ENCODE measurements around the gene CNOT3. TPM values are rescaled to one million over a fixed set of nuclear protein-coding genes. Genes with fewer than 3 reads are reported as not detected.
A peak's percentile ranks its signal among the peaks of the same experiment; 100 is the strongest.

Gene CNOT3
- total and polyA plus RNA-seq, 2 donors (not counting 3 experiments of a cell fraction or from before 2014, with no cell fraction given), result 20.4 to 74.7 TPM

DNA sequence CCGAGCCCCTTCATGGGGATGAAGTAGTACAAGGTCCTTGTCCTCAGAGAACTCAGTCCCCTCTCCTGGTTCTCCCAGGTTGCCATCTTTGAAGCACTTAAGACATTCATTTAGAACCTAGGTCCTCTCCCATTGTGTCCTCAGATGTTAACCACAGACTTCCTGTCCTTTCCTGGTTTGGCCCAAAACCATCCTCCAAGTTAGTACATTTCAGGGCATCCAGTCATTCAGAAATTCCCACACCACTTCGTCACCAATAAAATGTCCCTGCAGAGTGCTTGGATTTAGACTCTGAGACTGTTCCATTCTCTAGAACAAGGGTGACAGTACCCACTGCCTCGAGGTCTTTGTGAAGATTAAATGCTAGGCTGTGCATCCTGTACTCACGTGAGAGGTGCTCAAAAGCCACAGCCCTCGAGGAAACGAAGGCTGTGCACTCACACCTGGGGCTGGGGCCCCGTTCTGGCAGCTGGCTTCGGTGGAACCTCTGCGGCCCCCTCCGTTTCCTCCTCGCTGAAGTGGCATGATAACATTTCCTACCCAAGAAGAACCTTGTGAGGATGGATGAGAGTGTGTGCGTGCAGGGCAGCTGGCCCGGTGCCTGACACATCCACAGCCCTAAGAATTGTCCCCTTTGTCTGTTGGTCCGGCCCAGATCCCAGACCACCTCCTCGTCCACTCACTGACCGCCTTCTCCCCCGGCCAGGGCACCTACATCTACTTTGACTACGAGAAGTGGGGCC is 17.2 kb downstream of the CNOT3 start:
- ChIA-PET CTCF (no interaction called here), POLR2A (no interaction called here)
- TF ChIP-seq POLR2AphosphoS5 (IDR thresholded peaks at IDR 0.05; ENCODE audit: insufficient read depth, low read depth, low read length) (no peak), FOS (IDR thresholded peaks at IDR 0.05; ENCODE audit: borderline replicate concordance, insufficient read depth, low read length) (no peak), EZH2 (IDR thresholded peaks at IDR 0.05; ENCODE audit: borderline replicate concordance, low read depth, low read length, severe bottlenecking) (no peak)
- no peak overlapping the region for H3K9ac ChIP-seq (replicated peaks; ENCODE audit: extremely low read depth, insufficient read depth, low read length)
- no peaks in the 10 kb centered on the region for H4K20me1 ChIP-seq (replicated peaks; ENCODE audit: control insufficient read depth, extremely low read depth, insufficient read depth, low read length)
- peak; percentile 35 for FAIRE-seq
- no peaks in the 10 kb centered on the region for H3K9me1 ChIP-seq (replicated peaks; ENCODE audit: control insufficient read depth, extremely low read depth, insufficient read depth, low read length)
- H3K36me3 ChIP-seq (ENCODE audit: control insufficient read depth in 2 of 2, extremely low read depth in 1 of 2, insufficient read depth in 2 of 2, low read length in 2 of 2), result peaks cover 13 to 62% of the 10 kb centered on the region in 2 experiments
- H3K27me3 ChIP-seq (ENCODE audit: control insufficient read depth in 2 of 2, insufficient read depth in 2 of 2, low read length in 2 of 2), result no peaks in the 10 kb centered on the region
- H3K4me1 ChIP-seq (ENCODE audit: control insufficient read depth, extremely low read depth, insufficient read depth, low read length), result peaks cover 10% of the 10 kb centered on the region
- H3K9me3 ChIP-seq (replicated peaks; ENCODE audit: control insufficient read depth, insufficient read depth, low read length), result no peaks in the 10 kb centered on the region
- no peak overlapping the region for H3K4me3 ChIP-seq (replicated peaks in 1 of 3; ENCODE audit: insufficient read depth in 1 of 3, low read depth in 1 of 3, low read length in 3 of 3)
- DNase-seq (ENCODE audit: low read depth, low spot score), result no peak
- intact Hi-C loops (cut with micrococcal nuclease), result no loop called here
- no peak overlapping the region for H3K4me2 ChIP-seq (ENCODE audit: insufficient read depth, low read length)
- BruUV-seq (replicated peaks), result no TSS peak
- H2AFZ ChIP-seq (ENCODE audit: low read depth, low read length), result no peak overlapping the region
- H3K79me2 ChIP-seq (ENCODE audit: control insufficient read depth, insufficient read depth, low read length), result peaks cover 4% of the 10 kb centered on the region
- dilution Hi-C loops (cut with MboI; ENCODE audit: extremely low pct_ligation_motif_present, low sequenced_read_pairs), result no loop called here
- no peak overlapping the region for H3K27ac ChIP-seq (ENCODE audit: insufficient read depth, low read depth, low read length)

DNA sequence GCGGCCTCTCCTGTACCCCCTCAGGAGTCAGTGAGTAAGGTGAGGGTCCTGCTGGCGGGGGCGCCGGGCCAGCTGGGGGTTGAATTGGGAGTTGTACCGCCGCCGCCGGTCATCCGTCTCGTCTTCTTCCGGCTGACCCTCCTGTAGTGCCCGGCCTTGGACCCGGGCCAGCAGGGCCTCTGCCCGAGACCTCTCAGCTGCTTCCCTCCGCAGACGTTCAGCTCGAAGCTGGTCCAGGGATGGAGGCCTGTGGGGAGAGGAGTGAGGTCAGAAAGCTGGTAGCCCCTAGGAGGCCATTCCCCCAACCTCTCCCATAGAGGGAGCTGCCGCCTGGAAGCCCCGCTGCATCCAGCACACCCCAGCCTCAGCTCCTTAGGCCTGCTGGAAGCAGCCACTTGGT is 18.1 kb downstream of the CNOT3 start:
- no peak overlapping the region for H2AFZ ChIP-seq (ENCODE audit: low read depth, low read length)
- POLR2A ChIA-PET, result no interaction called here
- H3K4me1 ChIP-seq (ENCODE audit: control insufficient read depth, extremely low read depth, insufficient read depth, low read length), result peaks cover 14% of the 10 kb centered on the region
- H3K27ac ChIP-seq (ENCODE audit: insufficient read depth, low read depth, low read length), result no peak overlapping the region
- intact Hi-C loops (cut with micrococcal nuclease) (no loop called here), dilution Hi-C loops (cut with MboI; ENCODE audit: extremely low pct_ligation_motif_present, low sequenced_read_pairs) (no loop called here)
- peaks cover 4% of the 10 kb centered on the region for H3K79me2 ChIP-seq (ENCODE audit: control insufficient read depth, insufficient read depth, low read length)
- no peak overlapping the region for H3K9ac ChIP-seq (replicated peaks; ENCODE audit: extremely low read depth, insufficient read depth, low read length)
- no peak overlapping the region for H3K4me2 ChIP-seq (ENCODE audit: insufficient read depth, low read length)
- no peaks in the 10 kb centered on the region for H3K9me3 ChIP-seq (replicated peaks; ENCODE audit: control insufficient read depth, insufficient read depth, low read length)
- no peaks in the 10 kb centered on the region for H3K9me1 ChIP-seq (replicated peaks; ENCODE audit: control insufficient read depth, extremely low read depth, insufficient read depth, low read length)
- no TSS peak for BruUV-seq (replicated peaks)
- no peaks in the 10 kb centered on the region for H4K20me1 ChIP-seq (replicated peaks; ENCODE audit: control insufficient read depth, extremely low read depth, insufficient read depth, low read length)
- peaks cover 11 to 56% of the 10 kb centered on the region in 2 experiments for H3K36me3 ChIP-seq (ENCODE audit: control insufficient read depth in 2 of 2, extremely low read depth in 1 of 2, insufficient read depth in 2 of 2, low read length in 2 of 2)
- FAIRE-seq, result no peak
- no peaks in the 10 kb centered on the region for H3K27me3 ChIP-seq (ENCODE audit: control insufficient read depth in 2 of 2, insufficient read depth in 2 of 2, low read length in 2 of 2)
- no peak overlapping the region for H3K4me3 ChIP-seq (replicated peaks in 1 of 3; ENCODE audit: insufficient read depth in 1 of 3, low read depth in 1 of 3, low read length in 3 of 3)
- DNase-seq (ENCODE audit: low read depth, low spot score), result no peak
- CTCF ChIA-PET, result no interaction called here
- no peak for TF ChIP-seq POLR2AphosphoS5 (IDR thresholded peaks at IDR 0.05; ENCODE audit: insufficient read depth, low read depth, low read length)
- TF ChIP-seq JUN (IDR thresholded peaks at IDR 0.05; ENCODE audit: borderline replicate concordance, insufficient read depth, insufficient read length, low read depth), result no peak
- TF ChIP-seq, protein P1, sequence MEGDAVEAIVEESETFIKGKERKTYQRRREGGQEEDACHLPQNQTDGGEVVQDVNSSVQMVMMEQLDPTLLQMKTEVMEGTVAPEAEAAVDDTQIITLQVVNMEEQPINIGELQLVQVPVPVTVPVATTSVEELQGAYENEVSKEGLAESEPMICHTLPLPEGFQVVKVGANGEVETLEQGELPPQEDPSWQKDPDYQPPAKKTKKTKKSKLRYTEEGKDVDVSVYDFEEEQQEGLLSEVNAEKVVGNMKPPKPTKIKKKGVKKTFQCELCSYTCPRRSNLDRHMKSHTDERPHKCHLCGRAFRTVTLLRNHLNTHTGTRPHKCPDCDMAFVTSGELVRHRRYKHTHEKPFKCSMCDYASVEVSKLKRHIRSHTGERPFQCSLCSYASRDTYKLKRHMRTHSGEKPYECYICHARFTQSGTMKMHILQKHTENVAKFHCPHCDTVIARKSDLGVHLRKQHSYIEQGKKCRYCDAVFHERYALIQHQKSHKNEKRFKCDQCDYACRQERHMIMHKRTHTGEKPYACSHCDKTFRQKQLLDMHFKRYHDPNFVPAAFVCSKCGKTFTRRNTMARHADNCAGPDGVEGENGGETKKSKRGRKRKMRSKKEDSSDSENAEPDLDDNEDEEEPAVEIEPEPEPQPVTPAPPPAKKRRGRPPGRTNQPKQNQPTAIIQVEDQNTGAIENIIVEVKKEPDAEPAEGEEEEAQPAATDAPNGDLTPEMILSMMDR (IDR thresholded peaks at IDR 0.05; ENCODE audit: extremely low read depth in 1 of 2, insufficient read depth in 1 of 2, low read depth in 1 of 2, low read length in 2 of 2), result no peak
- no peak for TF ChIP-seq POLR2A (IDR thresholded peaks at IDR 0.05; ENCODE audit: low read depth, low read length)
- no peak for TF ChIP-seq EZH2 (IDR thresholded peaks at IDR 0.05; ENCODE audit: borderline replicate concordance, low read depth, low read length, severe bottlenecking)
- no peak for TF ChIP-seq FOS (IDR thresholded peaks at IDR 0.05; ENCODE audit: borderline replicate concordance, insufficient read depth, low read length)
- TF ChIP-seq GATA2 (IDR thresholded peaks at IDR 0.05; ENCODE audit: insufficient read depth, insufficient read length, low read depth, low read length), result no peak
- no peak for TF ChIP-seq MYC (IDR thresholded peaks at IDR 0.05; ENCODE audit: low read depth, low read length)
- TF ChIP-seq, protein P2, sequence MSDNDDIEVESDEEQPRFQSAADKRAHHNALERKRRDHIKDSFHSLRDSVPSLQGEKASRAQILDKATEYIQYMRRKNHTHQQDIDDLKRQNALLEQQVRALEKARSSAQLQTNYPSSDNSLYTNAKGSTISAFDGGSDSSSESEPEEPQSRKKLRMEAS (IDR thresholded peaks at IDR 0.05; ENCODE audit: insufficient read depth, insufficient read length), result no peak

All from endothelial cell of umbilical vein (primary cell).